ENCODE measurements around the gene FOXP4. TPM values are rescaled to one million over a fixed set of nuclear protein-coding genes. Genes with fewer than 3 reads are reported as not detected.

The FOXP4 gene
- total and polyA plus RNA-seq, 5 donors from 2014 or later, result 0.26 to 9.9 (median 0.38) TPM

DNA sequence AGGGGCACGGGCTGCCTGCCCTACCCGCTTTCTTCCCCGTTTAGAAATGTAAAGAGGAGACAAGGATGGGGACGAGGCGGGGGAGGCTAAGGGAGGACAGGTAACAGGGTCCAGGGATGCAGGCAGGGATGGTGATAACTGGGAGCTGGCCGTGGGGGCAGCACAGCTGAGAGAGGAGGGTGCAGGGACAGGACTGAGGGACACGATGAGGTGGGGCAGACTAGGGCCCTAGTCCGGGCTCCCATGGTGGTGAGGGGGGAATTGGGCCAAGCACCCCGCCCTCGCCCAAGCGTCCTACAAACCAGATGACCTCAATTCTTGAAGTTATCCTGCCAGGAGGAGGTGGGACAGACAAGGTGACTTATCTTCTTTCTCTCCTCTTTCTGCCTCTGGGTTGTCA lies 47.7 kb downstream of the FOXP4 start:
- Histone ChIP-seq H3K4me3 (ENCODE audit: low read depth, low read length) (no peak overlapping the region), H3K9me3 (ENCODE audit: control insufficient read depth in 2 of 2, low read length in 2 of 2) (no peaks in the 10 kb centered on the region), H3K4me1 (ENCODE audit: control insufficient read depth, insufficient read depth, low read length, poor library complexity, severe bottlenecking) (no peaks in the 10 kb centered on the region), H3K27ac (ENCODE audit: insufficient read depth, low read length, poor library complexity, severe bottlenecking) (no peak overlapping the region), H3K27me3 (ENCODE audit: control insufficient read depth, insufficient read depth, low read length) (no peaks in the 10 kb centered on the region), H3K36me3 (ENCODE audit: control insufficient read depth, insufficient read depth, low read length) (peaks cover 2% of the 10 kb centered on the region)
- Mint-ChIP-seq H3K4me1 (peaks cover 0 to 5% (median 2%) of the 10 kb centered on the region in 4 donors), H3K4me3 (no peak overlapping the region), H3K36me3 (peaks cover 18% of the 10 kb centered on the region), H3K27ac (no peak overlapping the region), H3K9me3 (no peaks in the 10 kb centered on the region), H3K27me3 (no peaks in the 10 kb centered on the region)
- DNase-seq, result no peak
- ATAC-seq (ENCODE audit: low read depth in 2 of 2), result no peak

DNA sequence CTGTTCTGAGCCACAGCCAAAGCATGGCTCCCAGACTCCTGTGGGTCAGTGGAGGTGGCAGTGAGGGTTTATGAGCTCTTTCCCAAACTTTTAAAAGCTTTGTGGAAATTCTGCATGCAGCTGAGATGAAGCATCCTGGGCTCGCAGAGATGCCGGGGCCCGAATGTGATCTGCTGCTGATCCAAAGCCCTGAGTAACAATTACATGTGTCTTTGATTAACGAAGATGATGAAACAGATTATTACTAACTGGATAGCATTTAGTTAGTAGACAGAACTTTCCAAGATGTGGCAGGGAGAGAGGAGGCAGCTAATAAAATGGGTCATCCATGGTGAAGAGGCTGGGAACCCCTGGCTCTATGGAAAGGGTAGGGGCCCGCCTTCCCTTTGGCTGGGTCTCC lies 48.1 kb downstream of the FOXP4 start:
- DNase-seq (no peak), ATAC-seq (ENCODE audit: low read depth in 2 of 2) (no peak)
- Histone ChIP-seq H3K4me3 (ENCODE audit: low read depth, low read length) (no peak overlapping the region), H3K9me3 (ENCODE audit: control insufficient read depth in 2 of 2, low read length in 2 of 2) (no peaks in the 10 kb centered on the region), H3K27me3 (ENCODE audit: control insufficient read depth, insufficient read depth, low read length) (no peaks in the 10 kb centered on the region), H3K27ac (ENCODE audit: insufficient read depth, low read length, poor library complexity, severe bottlenecking) (no peak overlapping the region), H3K36me3 (ENCODE audit: control insufficient read depth, insufficient read depth, low read length) (no peaks in the 10 kb centered on the region), H3K4me1 (ENCODE audit: control insufficient read depth, insufficient read depth, low read length, poor library complexity, severe bottlenecking) (no peaks in the 10 kb centered on the region)
- H3K4me3 Mint-ChIP-seq, result no peak overlapping the region
- no peaks in the 10 kb centered on the region for H3K27me3 Mint-ChIP-seq
- peaks cover 18% of the 10 kb centered on the region for H3K36me3 Mint-ChIP-seq
- peaks cover 0 to 5% (median 2%) of the 10 kb centered on the region in 4 donors for H3K4me1 Mint-ChIP-seq
- no peak overlapping the region for H3K27ac Mint-ChIP-seq
- no peaks in the 10 kb centered on the region for H3K9me3 Mint-ChIP-seq

- H3K36me3 Mint-ChIP-seq, result peaks cover 18% of the 10 kb centered on the region
- Histone ChIP-seq H3K4me1 (ENCODE audit: control insufficient read depth, insufficient read depth, low read length, poor library complexity, severe bottlenecking) (no peaks in the 10 kb centered on the region), H3K27ac (ENCODE audit: insufficient read depth, low read length, poor library complexity, severe bottlenecking) (no peak overlapping the region), H3K9me3 (ENCODE audit: control insufficient read depth in 2 of 2, low read length in 2 of 2) (no peaks in the 10 kb centered on the region), H3K4me3 (ENCODE audit: low read depth, low read length) (no peak overlapping the region), H3K27me3 (ENCODE audit: control insufficient read depth, insufficient read depth, low read length) (no peaks in the 10 kb centered on the region), H3K36me3 (ENCODE audit: control insufficient read depth, insufficient read depth, low read length) (no peaks in the 10 kb centered on the region)
- H3K27me3 Mint-ChIP-seq, result no peaks in the 10 kb centered on the region
- peaks cover 0 to 5% (median 2%) of the 10 kb centered on the region in 4 donors for H3K4me1 Mint-ChIP-seq
- H3K27ac Mint-ChIP-seq, result no peak overlapping the region
- H3K4me3 Mint-ChIP-seq, result no peak overlapping the region
- DNase-seq (no peak), ATAC-seq (ENCODE audit: low read depth in 2 of 2) (no peak)
- no peaks in the 10 kb centered on the region for H3K9me3 Mint-ChIP-seq
Measured at GRCh38 chr6:41594766-41595165, 48.6 kb downstream of the FOXP4 start.

- H3K27ac ChIP-seq (ENCODE audit: insufficient read depth, low read length, poor library complexity, severe bottlenecking), result no peak overlapping the region
- Mint-ChIP-seq H3K4me3 (no peak overlapping the region), H3K27me3 (no peaks in the 10 kb centered on the region), H3K4me1 (peaks cover 0 to 5% (median 2%) of the 10 kb centered on the region in 4 donors), H3K9me3 (no peaks in the 10 kb centered on the region), H3K36me3 (peaks cover 18% of the 10 kb centered on the region), H3K27ac (no peak overlapping the region)
- ATAC-seq (ENCODE audit: low read depth in 2 of 2) (no peak), DNase-seq (no peak)
- H3K36me3 ChIP-seq (ENCODE audit: control insufficient read depth, insufficient read depth, low read length), result no peaks in the 10 kb centered on the region
- H3K4me3 ChIP-seq (ENCODE audit: low read depth, low read length), result no peak overlapping the region
- H3K9me3 ChIP-seq (ENCODE audit: control insufficient read depth in 2 of 2, low read length in 2 of 2), result no peaks in the 10 kb centered on the region
- H3K4me1 ChIP-seq (ENCODE audit: control insufficient read depth, insufficient read depth, low read length, poor library complexity, severe bottlenecking), result no peaks in the 10 kb centered on the region
- no peaks in the 10 kb centered on the region for H3K27me3 ChIP-seq (ENCODE audit: control insufficient read depth, insufficient read depth, low read length)
Measured at GRCh38 chr6:41595166-41595565, 49.0 kb downstream of the FOXP4 start.

- no peaks in the 10 kb centered on the region for H3K27me3 Mint-ChIP-seq
- H3K4me1 Mint-ChIP-seq, result peaks cover 0 to 5% (median 2%) of the 10 kb centered on the region in 4 donors
- no peak overlapping the region for H3K27ac Mint-ChIP-seq
- no peak overlapping the region for H3K4me3 Mint-ChIP-seq
- Histone ChIP-seq H3K36me3 (ENCODE audit: control insufficient read depth, insufficient read depth, low read length) (no peaks in the 10 kb centered on the region), H3K4me1 (ENCODE audit: control insufficient read depth, insufficient read depth, low read length, poor library complexity, severe bottlenecking) (no peaks in the 10 kb centered on the region), H3K27ac (ENCODE audit: insufficient read depth, low read length, poor library complexity, severe bottlenecking) (no peak overlapping the region), H3K27me3 (ENCODE audit: control insufficient read depth, insufficient read depth, low read length) (no peaks in the 10 kb centered on the region), H3K9me3 (ENCODE audit: control insufficient read depth in 2 of 2, low read length in 2 of 2) (no peaks in the 10 kb centered on the region), H3K4me3 (ENCODE audit: low read depth, low read length) (no peak overlapping the region)
- no peak for ATAC-seq (ENCODE audit: low read depth in 2 of 2)
- H3K36me3 Mint-ChIP-seq, result peaks cover 11% of the 10 kb centered on the region
- no peak for DNase-seq
- no peaks in the 10 kb centered on the region for H3K9me3 Mint-ChIP-seq
Measured at GRCh38 chr6:41596096-41596685, 50.0 kb downstream of the FOXP4 start.

DNA sequence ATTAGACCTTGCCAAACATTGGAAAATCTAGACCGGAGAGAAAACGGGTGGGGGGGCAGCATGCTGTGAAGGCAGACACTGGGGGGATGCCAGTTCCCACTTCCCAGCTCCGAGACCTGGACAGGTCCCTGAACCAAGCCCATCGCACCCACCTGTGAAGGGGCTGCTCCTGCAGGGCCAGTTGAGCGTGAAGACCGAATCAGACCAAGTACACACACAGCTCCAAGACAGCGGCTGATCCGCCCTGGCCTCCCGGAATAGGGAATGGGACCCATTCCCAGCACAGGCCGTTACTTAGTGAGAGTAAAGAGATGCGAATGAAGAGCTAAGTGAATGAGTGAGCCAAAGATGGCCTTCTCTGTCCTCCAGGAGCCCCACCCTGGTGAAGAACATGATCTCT lies 50.6 kb downstream of the FOXP4 start:
- Mint-ChIP-seq H3K36me3 (peaks cover 8% of the 10 kb centered on the region), H3K27ac (no peak overlapping the region), H3K4me3 (no peak overlapping the region), H3K9me3 (no peaks in the 10 kb centered on the region), H3K4me1 (peaks cover 0 to 2% (median 2%) of the 10 kb centered on the region in 4 donors), H3K27me3 (peaks cover under 1% of the 10 kb centered on the region)
- Histone ChIP-seq H3K4me3 (ENCODE audit: low read depth, low read length) (no peak overlapping the region), H3K27ac (ENCODE audit: insufficient read depth, low read length, poor library complexity, severe bottlenecking) (no peak overlapping the region), H3K9me3 (ENCODE audit: control insufficient read depth in 2 of 2, low read length in 2 of 2) (no peaks in the 10 kb centered on the region), H3K36me3 (ENCODE audit: control insufficient read depth, insufficient read depth, low read length) (no peaks in the 10 kb centered on the region), H3K27me3 (ENCODE audit: control insufficient read depth, insufficient read depth, low read length) (no peaks in the 10 kb centered on the region), H3K4me1 (ENCODE audit: control insufficient read depth, insufficient read depth, low read length, poor library complexity, severe bottlenecking) (no peaks in the 10 kb centered on the region)
- ATAC-seq (ENCODE audit: low read depth in 2 of 2), result no peak
- DNase-seq, result no peak

DNA sequence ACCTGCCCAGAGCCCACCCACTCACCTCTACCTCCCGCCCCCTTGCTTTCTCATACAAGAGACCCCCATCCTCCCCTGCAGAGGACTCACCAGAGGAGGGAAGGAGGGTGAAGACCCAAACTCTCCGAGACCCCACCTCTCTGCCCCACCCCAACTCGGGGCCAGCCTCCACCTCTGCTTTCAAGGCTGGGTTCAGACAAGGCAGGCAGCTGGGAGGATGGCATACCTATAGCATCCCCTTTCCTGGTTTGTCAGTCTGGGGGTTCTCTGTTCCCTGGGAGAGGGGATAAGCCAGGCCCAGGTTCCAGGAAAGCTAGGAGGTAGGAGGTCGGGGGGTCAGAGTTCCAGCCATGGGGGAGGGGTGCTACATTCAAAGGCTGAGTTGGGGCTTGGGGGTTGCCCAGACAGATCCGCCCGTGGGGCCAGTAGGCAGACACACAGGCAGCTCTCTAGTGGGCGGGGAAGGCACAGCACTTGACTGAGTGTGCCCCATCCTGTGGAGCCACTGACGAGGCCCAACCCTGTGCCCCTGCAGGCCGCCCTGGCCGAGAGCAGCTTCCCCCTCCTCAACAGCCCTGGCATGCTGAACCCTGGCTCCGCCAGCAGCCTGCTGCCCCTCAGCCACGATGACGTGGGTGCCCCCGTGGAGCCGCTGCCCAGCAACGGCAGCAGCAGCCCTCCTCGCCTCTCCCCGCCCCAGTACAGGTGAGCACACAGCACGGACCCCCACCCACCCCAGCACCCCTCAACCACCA lies 51.2 kb downstream of the FOXP4 start:
- Histone ChIP-seq H3K4me3 (ENCODE audit: low read depth, low read length) (no peak overlapping the region), H3K9me3 (ENCODE audit: control insufficient read depth in 2 of 2, low read length in 2 of 2) (no peaks in the 10 kb centered on the region), H3K27ac (ENCODE audit: insufficient read depth, low read length, poor library complexity, severe bottlenecking) (no peak overlapping the region), H3K27me3 (ENCODE audit: control insufficient read depth, insufficient read depth, low read length) (no peaks in the 10 kb centered on the region), H3K36me3 (ENCODE audit: control insufficient read depth, insufficient read depth, low read length) (no peaks in the 10 kb centered on the region), H3K4me1 (ENCODE audit: control insufficient read depth, insufficient read depth, low read length, poor library complexity, severe bottlenecking) (no peaks in the 10 kb centered on the region)
- ATAC-seq (ENCODE audit: low read depth in 2 of 2) (no peak), DNase-seq (no peak)
- no peak overlapping the region for H3K27ac Mint-ChIP-seq
- no peak overlapping the region for H3K4me3 Mint-ChIP-seq
- peaks cover 5% of the 10 kb centered on the region for H3K36me3 Mint-ChIP-seq
- peaks cover 0 to 1% (median 0%) of the 10 kb centered on the region in 7 donors for H3K9me3 Mint-ChIP-seq
- H3K4me1 Mint-ChIP-seq, result no peaks in the 10 kb centered on the region
- H3K27me3 Mint-ChIP-seq, result peaks cover 5% of the 10 kb centered on the region

DNA sequence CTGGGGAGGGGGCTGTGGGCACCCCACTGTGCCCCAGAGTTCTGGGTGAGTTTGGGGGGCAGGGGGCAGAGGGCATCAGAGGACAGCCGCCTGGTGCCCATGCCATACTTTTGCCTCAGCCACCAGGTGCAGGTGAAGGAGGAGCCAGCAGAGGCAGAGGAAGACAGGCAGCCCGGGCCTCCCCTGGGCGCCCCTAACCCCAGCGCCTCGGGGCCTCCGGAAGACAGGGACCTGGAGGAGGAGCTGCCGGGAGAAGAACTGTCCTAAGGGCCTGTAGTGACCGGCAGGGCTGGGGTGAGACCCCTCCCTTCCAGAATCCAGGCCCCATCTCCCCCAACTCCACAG lies 52.5 kb downstream of the FOXP4 start:
- ATAC-seq (ENCODE audit: low read depth in 2 of 2) (no peak), DNase-seq (no peak)
- H3K4me1 Mint-ChIP-seq, result peaks cover 0 to 10% (median 6%) of the 10 kb centered on the region in 4 donors
- peaks cover 5% of the 10 kb centered on the region for H3K36me3 Mint-ChIP-seq
- H3K9me3 Mint-ChIP-seq, result peaks cover 0 to 1% (median 0%) of the 10 kb centered on the region in 7 donors
- Histone ChIP-seq H3K4me3 (ENCODE audit: low read depth, low read length) (no peak overlapping the region), H3K9me3 (ENCODE audit: control insufficient read depth in 2 of 2, low read length in 2 of 2) (no peaks in the 10 kb centered on the region), H3K27ac (ENCODE audit: insufficient read depth, low read length, poor library complexity, severe bottlenecking) (no peak overlapping the region), H3K36me3 (ENCODE audit: control insufficient read depth, insufficient read depth, low read length) (no peaks in the 10 kb centered on the region), H3K27me3 (ENCODE audit: control insufficient read depth, insufficient read depth, low read length) (no peaks in the 10 kb centered on the region), H3K4me1 (ENCODE audit: control insufficient read depth, insufficient read depth, low read length, poor library complexity, severe bottlenecking) (peaks cover 8% of the 10 kb centered on the region)
- H3K27ac Mint-ChIP-seq, result no peak overlapping the region
- no peak overlapping the region for H3K4me3 Mint-ChIP-seq
- peaks cover 14% of the 10 kb centered on the region for H3K27me3 Mint-ChIP-seq

Measured in CD4-positive, CD25-positive, alpha-beta regulatory T cell (primary cell).